HG03521 (cell line): ENCODE data around the gene ZSWIM3.

ENCODE experiments used
- ATAC-seq: cut with Tn5 transposase; IDR thresholded peaks from one replicate; pipeline ENCODE4 v1.9.1; 2021; ENCODE audit warnings: mild to moderate bottlenecking, moderate library complexity; ENCODE audit not compliant: unreplicated experiment

Gene ZSWIM3

GRCh38 chr20:45908084-45908483 lies 50.7 kb downstream of the ZSWIM3 start:
- no peak for ATAC-seq

- no peak for ATAC-seq
Measured at GRCh38 chr20:45909336-45909808, 52.0 kb downstream of the ZSWIM3 start.

DNA sequence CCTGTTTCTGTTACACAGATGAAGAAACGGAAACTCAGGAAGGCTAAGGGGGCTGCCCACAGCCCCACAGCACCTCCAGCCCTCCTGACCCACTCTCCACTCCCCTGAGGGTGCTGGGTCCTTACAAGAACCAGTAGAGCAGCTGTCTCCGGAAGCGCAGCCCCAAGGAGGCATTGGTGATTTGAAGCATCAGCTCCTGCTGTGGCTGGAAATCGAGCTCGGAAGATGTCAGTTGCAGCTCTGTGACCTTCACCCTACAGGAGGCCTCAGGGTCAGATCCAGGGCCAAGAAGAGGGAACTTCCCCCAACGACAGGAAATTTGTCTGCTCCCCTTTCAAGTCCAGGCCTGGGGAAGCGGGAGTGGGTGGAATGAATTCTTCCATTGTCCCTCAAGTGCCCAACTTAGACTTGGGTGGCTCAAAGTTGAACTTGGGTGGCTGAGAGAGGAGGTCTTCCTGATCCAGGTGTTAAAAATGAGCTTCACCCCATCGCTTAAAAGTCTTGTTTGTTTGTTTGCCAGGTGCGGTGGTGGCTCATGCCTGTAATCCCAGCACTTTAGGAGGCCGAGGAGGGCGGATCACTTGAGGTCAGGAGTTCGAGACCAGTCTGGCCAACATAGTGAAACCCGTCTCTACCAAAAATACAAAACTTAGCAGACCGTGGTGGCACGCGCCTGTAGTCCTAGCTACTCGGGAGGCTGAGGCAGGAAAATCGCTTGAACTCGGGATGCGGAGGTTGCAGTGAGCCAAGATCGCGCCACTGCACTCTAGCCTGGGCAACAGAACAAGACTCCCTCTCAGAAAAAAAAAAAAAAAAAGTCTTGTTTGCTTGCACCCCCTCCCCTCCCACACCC lies 52.6 kb downstream of the ZSWIM3 start:
- no peak for ATAC-seq

DNA sequence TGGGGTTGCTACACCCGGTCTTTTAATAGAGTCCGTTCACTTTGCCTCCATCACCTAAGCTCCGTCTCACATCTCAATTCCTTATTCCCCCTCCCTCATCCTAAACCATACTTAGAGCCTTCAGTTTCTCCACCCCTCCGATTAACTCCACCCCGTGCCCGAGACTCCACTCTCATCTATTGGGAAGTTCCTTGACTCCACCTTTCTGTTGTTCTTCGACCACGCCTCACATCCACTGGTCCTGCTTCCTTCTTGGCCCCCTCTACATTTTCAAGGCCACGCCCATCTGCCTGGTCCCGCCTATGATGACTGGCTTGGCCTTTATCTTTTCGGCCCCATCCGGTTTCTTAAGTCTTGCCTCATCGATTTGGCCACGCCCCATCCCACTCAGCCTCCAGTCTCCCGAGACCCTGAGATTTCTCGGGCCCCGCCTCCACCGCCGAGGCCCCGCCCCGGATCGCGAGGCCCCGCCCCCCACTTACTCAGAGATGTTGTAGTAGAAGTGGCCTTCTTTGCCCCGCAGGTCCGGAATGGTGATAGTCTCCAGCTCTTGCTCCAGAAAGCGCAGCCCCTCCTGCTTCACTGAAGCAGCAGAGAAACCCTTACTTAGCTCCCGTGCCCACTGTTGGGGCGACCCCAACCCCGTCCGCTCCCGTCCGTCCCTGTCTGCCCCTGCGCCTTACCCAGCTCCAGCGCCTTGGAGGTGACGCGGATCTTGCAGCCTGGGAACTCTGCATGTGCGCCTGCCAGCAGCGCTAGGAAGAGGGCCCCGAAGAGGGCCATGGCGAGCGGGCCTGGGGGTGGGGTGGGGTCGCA lies 53.5 kb downstream of the ZSWIM3 start:
- peak; percentile 90 for ATAC-seq

DNA sequence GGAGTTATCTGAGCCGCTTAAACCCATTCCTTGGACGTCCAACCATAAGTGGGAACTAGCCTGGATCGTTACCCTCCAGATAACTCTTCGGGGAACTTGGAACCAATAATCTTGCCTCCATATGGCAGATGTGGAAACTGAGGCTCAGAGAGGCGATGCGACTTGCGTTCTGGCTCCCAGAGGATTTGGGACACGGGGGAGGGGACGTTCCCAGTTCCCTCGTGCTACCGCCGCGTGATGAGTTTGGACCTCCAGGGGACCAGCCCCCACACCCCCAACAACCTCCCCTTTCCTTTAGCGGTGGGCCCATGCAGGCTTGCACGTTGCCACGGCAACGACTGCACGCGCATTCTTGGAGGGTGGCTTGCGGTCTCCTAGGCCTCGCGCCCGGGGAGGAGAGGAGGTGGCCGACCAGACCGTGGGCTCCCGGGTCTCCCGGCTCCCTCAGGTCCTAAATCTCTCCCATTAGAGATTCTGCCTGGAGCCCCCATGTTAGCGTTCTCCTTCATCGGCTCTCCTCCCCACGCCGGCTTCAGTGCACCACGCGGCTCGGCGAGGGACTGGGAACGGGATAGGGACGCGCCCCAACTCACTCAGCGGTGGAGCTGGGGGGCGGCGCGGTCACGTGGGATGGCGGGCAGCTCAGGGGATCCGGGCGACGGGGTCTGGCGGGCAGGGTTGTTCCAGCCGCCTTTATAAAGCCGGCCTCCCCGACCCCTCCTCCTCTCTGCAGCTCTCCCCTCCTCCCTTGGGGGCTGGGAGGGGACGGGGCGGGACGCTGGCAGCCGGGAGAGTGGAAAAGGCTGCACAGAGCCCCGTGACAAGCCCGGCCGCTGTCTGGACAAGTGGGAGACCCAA lies 54.3 kb downstream of the ZSWIM3 start, which contains the start of gene PLTP:
Gene PLTP, minus strand, starts transcription at position 670 of the 858 bp plus-strand sequence. CDS start 703 bp downstream, outside the sequence.
- ATAC-seq, result no peak

- ATAC-seq, result no peak
Measured at GRCh38 chr20:45912344-45912682, 54.9 kb downstream of the ZSWIM3 start.

DNA sequence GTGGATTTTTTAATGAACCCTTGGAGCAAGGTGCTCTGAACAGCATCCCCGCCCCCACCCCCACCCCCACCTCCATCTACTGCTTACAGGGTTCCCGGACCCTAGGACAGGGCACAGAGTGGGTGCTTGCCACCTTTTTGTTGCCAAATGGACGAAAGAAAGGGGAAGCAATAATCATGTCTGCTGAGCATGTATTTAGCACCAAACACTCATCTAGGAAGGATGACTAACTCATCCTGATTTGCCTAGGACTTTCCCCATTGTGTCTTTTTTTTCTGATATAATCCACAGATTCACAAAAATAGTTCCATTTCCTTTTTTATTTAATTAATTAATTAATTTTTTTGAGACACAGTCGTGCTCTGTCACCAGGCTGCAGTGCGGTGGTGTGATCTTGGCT lies 55.7 kb downstream of the ZSWIM3 start:
- no peak for ATAC-seq

GRCh38 chr20:45917790-45918141 lies 60.4 kb downstream of the ZSWIM3 start:
- ATAC-seq, result no peak

- ATAC-seq, result no peak
Measured at GRCh38 chr20:45918182-45918737, 60.8 kb downstream of the ZSWIM3 start.

GRCh38 chr20:45918779-45919537 lies 61.5 kb downstream of the ZSWIM3 start:
- no peak for ATAC-seq

GRCh38 chr20:45919542-45920399 lies 62.4 kb downstream of the ZSWIM3 start:
- ATAC-seq, result no peak

- no peak for ATAC-seq
Measured at GRCh38 chr20:45920462-45921336, 63.3 kb downstream of the ZSWIM3 start.

DNA sequence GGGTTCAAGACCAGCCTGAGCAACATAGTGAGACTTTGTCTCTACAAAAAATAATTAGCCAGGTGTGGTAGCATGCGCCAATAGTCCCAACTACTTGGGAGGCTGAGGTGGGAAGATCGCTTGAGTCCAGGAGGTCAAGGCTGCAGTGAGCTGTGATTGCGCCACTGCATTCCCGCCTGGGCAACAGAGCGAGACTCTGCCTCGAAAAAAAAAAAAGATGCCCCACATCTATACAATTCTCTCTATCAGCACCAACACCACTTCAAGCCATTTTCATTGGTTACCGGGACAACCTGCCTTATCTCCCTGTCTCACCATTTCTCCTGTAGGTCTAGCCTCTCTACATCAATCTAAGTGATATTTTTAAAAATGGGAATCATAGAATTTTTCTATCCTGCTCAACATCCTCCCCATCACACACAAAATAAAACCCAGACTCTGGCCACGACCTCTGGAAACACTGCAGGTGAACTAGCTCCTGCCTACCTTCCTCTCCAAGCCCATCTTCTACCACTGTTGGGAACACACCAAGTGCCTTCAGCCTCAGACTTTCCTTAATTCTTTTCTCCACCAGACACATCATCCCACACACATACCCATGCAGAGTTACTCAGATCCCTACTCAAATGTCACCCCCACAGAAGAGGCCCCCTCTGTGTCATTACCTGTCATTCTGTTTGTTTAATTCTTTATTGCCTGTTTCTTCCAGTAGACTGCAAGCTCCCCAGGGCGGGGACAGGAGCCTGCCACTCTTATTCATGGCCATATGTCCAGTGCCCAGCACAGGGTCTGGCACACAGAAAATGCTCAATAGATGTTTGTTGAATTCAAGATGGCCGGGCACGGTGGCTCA lies 64.1 kb downstream of the ZSWIM3 start:
- no peak for ATAC-seq

DNA sequence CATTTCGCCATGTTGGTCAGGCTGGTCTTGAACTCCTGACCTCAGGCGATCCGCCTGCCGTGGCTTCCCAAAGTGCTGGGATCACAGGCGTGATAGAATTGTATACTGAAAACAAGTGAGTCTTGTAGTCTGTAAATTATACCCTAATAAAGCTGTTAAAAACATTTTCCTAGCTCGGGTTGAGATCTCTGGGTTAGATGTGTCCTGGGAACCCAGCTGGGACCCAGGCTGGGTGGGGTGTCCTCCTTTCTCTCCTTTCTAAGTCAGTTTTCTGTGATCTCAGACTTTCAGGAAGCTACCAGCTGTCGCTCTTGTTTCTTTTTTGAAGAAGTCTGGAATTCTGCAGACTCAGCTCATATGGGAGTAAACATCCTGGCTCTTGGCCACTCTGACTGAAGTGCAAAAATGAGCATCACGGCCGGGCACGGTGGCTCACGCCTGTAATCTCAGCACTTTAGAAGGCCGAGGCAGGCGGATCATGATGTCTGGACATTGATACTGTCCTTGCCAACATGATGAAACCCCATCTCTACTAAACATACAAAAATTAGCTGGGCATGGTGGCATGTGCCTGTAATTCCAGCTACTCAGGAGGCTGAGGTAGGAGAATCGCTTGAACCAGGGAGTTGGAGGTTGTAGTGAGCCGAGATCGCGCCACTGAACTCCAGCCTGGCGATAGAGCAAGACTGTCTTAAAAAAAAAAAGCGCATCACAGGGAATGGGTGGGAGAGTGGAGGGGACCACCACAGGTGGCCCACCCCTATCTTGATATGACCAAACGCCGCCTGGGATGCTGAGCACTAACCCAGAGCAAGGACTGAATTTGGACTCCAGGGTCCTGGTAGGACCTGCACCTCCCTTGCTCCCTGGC lies 67.2 kb downstream of the ZSWIM3 start:
- no peak for ATAC-seq

DNA sequence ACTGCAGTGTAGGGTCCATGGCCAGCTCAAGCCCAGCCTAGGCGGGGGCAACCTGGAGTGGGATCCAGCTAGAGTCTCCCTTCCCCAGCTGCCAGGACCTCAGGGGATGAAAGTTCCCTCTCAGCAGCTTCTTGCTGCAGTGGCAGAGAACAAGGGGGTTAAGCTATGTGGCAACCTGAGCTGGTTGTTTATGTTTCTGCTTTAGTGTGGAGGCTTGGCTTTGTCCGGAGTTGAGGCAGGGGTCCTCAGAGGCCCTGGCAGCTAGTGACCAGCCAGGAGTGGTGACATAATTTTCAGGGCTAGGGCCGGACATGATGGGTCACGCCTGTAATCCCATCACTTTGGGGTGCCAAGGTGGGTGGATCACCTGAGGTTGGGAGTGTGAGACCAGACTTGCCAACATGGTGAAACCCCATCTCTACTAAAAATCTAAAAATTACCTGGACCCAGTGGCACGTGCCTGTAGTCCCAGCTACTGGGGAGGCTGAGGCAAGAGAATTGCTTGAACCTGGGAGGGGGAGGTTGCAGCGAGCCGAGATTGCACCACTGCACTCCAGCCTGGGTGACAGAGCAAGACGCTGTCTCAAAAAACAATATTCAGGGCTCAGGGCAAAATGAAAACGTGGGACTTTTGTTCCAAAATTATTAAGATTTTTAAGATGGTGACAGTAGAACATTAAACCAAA lies 68.5 kb downstream of the ZSWIM3 start:
- no peak for ATAC-seq

GRCh38 chr20:45926731-45927070 lies 69.3 kb downstream of the ZSWIM3 start:
- no peak for ATAC-seq
